ENCODE results near the gene FBRS.

Gene FBRS

GRCh38 chr16:30703971-30704370 is 45.7 kb downstream of the FBRS start:
- TF ChIP-seq CTCF (IDR thresholded peaks at IDR 0.05; ENCODE audit: low read depth, low read length) (no peak), EZH2phosphoT487 (IDR thresholded peaks at IDR 0.05; ENCODE audit: low read depth) (no peak)
- Histone ChIP-seq H3K27me3 (ENCODE audit: low read depth, low read length) (no peaks in the 10 kb centered on the region), H3K4me2 (ENCODE audit: low read length) (no peak overlapping the region), H2AFZ (ENCODE audit: low read depth, low read length) (no peak overlapping the region), H3K36me3 (replicated peaks; ENCODE audit: low read depth, low read length) (peaks cover 54% of the 10 kb centered on the region), H3K79me2 (ENCODE audit: low read length) (peaks cover 31% of the 10 kb centered on the region), H3K4me1 (ENCODE audit: low read length) (peaks cover 8% of the 10 kb centered on the region), H3K9me3 (ENCODE audit: insufficient read depth, low read length) (no peaks in the 10 kb centered on the region), H3K27ac (ENCODE audit: low read length) (no peak overlapping the region), H3K9ac (ENCODE audit: low read length) (no peak overlapping the region), H3K4me3 (ENCODE audit: low read length) (no peak overlapping the region), H4K20me1 (ENCODE audit: insufficient read depth, low read length) (peaks cover 13% of the 10 kb centered on the region)

- Histone ChIP-seq H3K27me3 (ENCODE audit: low read depth, low read length) (no peaks in the 10 kb centered on the region), H4K20me1 (ENCODE audit: insufficient read depth, low read length) (no peaks in the 10 kb centered on the region), H3K36me3 (replicated peaks; ENCODE audit: low read depth, low read length) (peaks cover 59% of the 10 kb centered on the region), H3K9ac (ENCODE audit: low read length) (no peak overlapping the region), H3K27ac (ENCODE audit: low read length) (no peak overlapping the region), H2AFZ (ENCODE audit: low read depth, low read length) (no peak overlapping the region), H3K79me2 (ENCODE audit: low read length) (peaks cover 10% of the 10 kb centered on the region), H3K4me3 (ENCODE audit: low read length) (no peak overlapping the region), H3K9me3 (ENCODE audit: insufficient read depth, low read length) (no peaks in the 10 kb centered on the region), H3K4me1 (ENCODE audit: low read length) (no peaks in the 10 kb centered on the region), H3K4me2 (ENCODE audit: low read length) (no peak overlapping the region)
- TF ChIP-seq EZH2phosphoT487 (IDR thresholded peaks at IDR 0.05; ENCODE audit: low read depth) (no peak), CTCF (IDR thresholded peaks at IDR 0.05; ENCODE audit: low read depth, low read length) (no peak)
Measured at GRCh38 chr16:30706046-30706445, 47.8 kb downstream of the FBRS start.

GRCh38 chr16:30710971-30711370 is 52.7 kb downstream of the FBRS start:
- H3K4me3 ChIP-seq (ENCODE audit: low read length), result no peak overlapping the region
- TF ChIP-seq CTCF (IDR thresholded peaks at IDR 0.05; ENCODE audit: low read depth, low read length) (no peak), EZH2phosphoT487 (IDR thresholded peaks at IDR 0.05; ENCODE audit: low read depth) (no peak)
- H3K4me1 ChIP-seq (ENCODE audit: low read length), result peaks cover 14% of the 10 kb centered on the region
- peaks cover 3% of the 10 kb centered on the region for H3K79me2 ChIP-seq (ENCODE audit: low read length)
- H3K9me3 ChIP-seq (ENCODE audit: insufficient read depth, low read length), result no peaks in the 10 kb centered on the region
- no peaks in the 10 kb centered on the region for H3K27me3 ChIP-seq (ENCODE audit: low read depth, low read length)
- H3K4me2 ChIP-seq (ENCODE audit: low read length), result no peak overlapping the region
- H3K27ac ChIP-seq (ENCODE audit: low read length), result no peak overlapping the region
- no peaks in the 10 kb centered on the region for H4K20me1 ChIP-seq (ENCODE audit: insufficient read depth, low read length)
- no peak overlapping the region for H3K9ac ChIP-seq (ENCODE audit: low read length)
- no peak overlapping the region for H2AFZ ChIP-seq (ENCODE audit: low read depth, low read length)
- H3K36me3 ChIP-seq (replicated peaks; ENCODE audit: low read depth, low read length), result peaks cover 78% of the 10 kb centered on the region

GRCh38 chr16:30711712-30712111 is 53.5 kb downstream of the FBRS start:
- peaks cover 16% of the 10 kb centered on the region for H3K4me1 ChIP-seq (ENCODE audit: low read length)
- no peak overlapping the region for H2AFZ ChIP-seq (ENCODE audit: low read depth, low read length)
- peaks cover 10% of the 10 kb centered on the region for H3K79me2 ChIP-seq (ENCODE audit: low read length)
- no peak overlapping the region for H3K4me2 ChIP-seq (ENCODE audit: low read length)
- H3K4me3 ChIP-seq (ENCODE audit: low read length), result no peak overlapping the region
- no peaks in the 10 kb centered on the region for H3K9me3 ChIP-seq (ENCODE audit: insufficient read depth, low read length)
- H3K27me3 ChIP-seq (ENCODE audit: low read depth, low read length), result no peaks in the 10 kb centered on the region
- no peaks in the 10 kb centered on the region for H4K20me1 ChIP-seq (ENCODE audit: insufficient read depth, low read length)
- no peak overlapping the region for H3K27ac ChIP-seq (ENCODE audit: low read length)
- peaks cover 78% of the 10 kb centered on the region for H3K36me3 ChIP-seq (replicated peaks; ENCODE audit: low read depth, low read length)
- no peak for TF ChIP-seq EZH2phosphoT487 (IDR thresholded peaks at IDR 0.05; ENCODE audit: low read depth)
- no peak for TF ChIP-seq CTCF (IDR thresholded peaks at IDR 0.05; ENCODE audit: low read depth, low read length)
- H3K9ac ChIP-seq (ENCODE audit: low read length), result no peak overlapping the region

Measured in OCI-LY3 (cell line).